SHP77 treated with DMSO at 0.1 percent for 48 hours (cell line): Measurements from ENCODE around the gene ZBED2.
"Not testable (repeated sequence)": the region's sequence is repeated elsewhere in the genome, so short reads cannot be mapped to it uniquely, and the experiment has no call there.

Experiments
- DNase-seq: peaks from one replicate; lab custom pipeline; 2025; lab: John Stamatoyannopoulos, UW

The ZBED2 gene

DNA sequence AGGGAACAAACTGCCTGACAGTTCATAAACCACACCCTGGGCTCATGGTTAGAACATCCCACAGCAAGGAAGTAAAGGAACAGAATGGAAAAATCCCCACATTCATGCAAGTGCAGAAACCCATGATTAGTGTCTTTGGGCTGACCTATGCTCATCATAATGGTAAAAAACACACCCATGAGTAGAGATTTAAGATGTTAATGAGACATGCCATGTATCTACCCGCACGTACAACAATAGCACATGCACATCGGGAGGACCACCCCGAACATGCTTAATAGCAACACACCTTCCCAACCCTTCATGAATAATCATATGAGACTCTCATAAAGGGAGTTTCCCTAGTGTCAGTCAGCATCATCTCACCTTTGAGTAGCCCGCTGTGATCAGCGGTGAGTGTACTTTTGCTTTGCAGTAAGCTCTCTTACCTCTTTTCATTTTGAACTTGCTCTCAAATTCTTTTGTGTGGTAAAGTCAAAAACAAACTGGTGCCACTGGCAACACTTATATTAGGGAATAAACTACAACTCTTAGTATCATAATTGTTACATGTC is 23.2 kb downstream of the ZBED2 start:
- no peak for DNase-seq

GRCh38 chr3:111571282-111571681 is 23.9 kb downstream of the ZBED2 start:
- DNase-seq: no peak

DNA sequence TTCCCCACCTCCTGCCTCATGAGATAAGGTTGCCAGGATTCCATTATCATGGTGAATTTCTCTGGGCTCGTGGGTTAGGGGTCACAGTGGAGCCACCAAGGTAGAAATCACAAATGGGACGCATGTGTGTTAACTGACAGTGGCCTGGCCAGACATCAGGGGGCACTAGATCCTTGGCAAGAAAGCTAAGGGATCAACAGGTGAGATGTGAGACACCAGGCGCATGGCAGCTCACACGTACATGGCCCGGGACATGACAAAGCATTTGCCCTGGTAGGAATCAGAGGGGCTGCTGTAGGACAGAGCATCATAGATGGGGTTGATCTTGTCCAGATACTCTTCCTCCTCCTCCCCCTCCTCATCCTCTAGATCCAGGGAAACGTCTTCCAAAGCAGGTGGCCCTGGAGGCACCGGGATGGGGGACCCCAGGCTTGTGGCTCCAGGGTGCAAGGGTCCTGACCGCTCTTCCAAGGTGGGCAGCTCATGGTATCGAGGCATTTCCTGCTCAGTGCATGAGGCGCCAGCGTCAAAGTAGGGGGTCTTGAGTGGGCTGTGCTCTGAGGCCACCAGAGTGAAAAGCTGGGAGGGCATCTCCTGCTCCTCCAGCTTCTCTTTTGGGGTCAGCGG is 24.6 kb downstream of the ZBED2 start:
- no peak for DNase-seq

GRCh38 chr3:111568911-111569310 is 26.2 kb downstream of the ZBED2 start:
- DNase-seq: no peak

- no peak for DNase-seq
Observed at GRCh38 chr3:111568355-111568754, 26.8 kb downstream of the ZBED2 start.

DNA sequence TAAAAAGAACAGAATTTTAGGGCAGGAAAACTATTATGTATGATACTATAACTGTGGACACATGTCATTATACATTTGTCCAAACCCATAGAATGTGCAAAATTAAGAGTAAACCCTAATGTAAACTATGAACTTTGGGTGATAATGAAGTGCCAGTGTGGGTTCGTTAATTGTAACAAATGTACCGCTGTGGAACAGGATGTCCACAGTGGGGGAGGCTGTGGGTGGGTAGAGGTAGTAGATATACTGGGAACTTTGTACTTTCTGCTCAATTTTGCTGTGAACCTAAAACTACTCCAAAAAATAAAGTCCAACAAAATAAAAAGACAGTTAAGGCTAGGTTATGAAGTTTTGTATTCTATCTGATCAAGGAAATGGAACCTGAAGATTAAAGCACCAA is 28.3 kb downstream of the ZBED2 start:
- DNase-seq: no peak

GRCh38 chr3:111561902-111562301 is 33.2 kb downstream of the ZBED2 start:
- not testable (repeated sequence) for DNase-seq

DNA sequence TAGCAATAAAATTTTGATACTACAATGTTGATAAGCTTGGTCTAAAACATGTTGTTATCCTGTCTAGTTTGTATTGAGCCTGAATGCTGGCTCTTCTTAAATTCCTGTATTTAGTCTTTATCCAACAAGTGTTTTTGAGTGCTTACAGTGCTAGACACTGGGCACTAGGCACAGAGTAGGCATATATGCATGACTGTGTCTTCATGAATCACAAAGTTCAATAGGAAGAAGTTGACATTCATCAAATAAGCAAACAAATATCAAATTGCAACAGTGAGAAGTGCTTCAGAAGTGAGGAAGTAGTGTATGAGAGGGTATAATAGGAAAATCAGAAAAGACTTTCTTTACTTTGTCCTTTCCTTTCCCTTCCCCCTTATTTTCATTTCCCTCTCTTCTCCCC is 46.4 kb downstream of the ZBED2 start:
- DNase-seq: no peak

DNA sequence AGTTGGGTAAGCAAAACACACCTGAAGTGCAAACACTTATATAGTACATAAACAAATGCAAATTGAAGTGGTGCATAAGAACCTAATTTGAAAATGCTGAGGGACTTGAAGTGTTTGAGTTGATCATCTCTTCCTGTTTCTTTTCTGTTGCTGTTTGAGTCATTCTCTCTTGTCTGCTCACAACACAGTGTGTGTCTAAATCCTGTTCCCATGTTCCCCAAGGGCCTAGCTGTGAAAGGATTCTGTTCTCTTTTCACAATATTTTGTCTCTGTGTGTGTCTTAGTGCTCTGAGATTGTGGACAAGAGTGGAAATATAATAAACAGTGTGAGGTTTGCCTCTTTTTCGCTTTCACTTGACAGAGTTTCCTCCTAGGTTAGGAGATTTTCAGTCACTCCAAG is 47.1 kb downstream of the ZBED2 start:
- no peak for DNase-seq

- no peak for DNase-seq
Observed at GRCh38 chr3:111547631-111548030, 47.5 kb downstream of the ZBED2 start.

- DNase-seq: no peak
Observed at GRCh38 chr3:111545349-111545748, 49.8 kb downstream of the ZBED2 start.
